DLD1 (cell line): ENCODE results near the gene MUS81.

Source experiments
- in situ Hi-C: cut with HindIII; loops from 2 replicates; pipeline ENCODE4 v1.10.0; 2017; ENCODE audit warnings: low sequenced_read_pairs

MUS81 gene

GRCh38 chr11:65911682-65912568 lies 51.7 kb downstream of the MUS81 start:
- in situ Hi-C loops, result no loop called here

GRCh38 chr11:65912845-65913244 lies 52.6 kb downstream of the MUS81 start:
- in situ Hi-C loops, result no loop called here

GRCh38 chr11:65915101-65915820 lies 55.0 kb downstream of the MUS81 start:
- in situ Hi-C loops, result no loop called here

- in situ Hi-C loops, result no loop called here
These were observed 55.6 kb downstream of the MUS81 start for GRCh38 chr11:65915821-65916251.
